WI38 (cell line): ENCODE data around the gene SLC39A3.
A peak's percentile ranks its signal among the peaks of the same experiment; 100 is the strongest.

ENCODE experiments used
- H3K4me3 ChIP-seq: 2 replicates; pipeline ENCODE4 v1.5.1; 2011; ENCODE audit warnings: low read depth, mild to moderate bottlenecking, control low read depth, low read length
- CTCF ChIP-seq: IDR thresholded peaks from 2 replicates; pipeline ENCODE4 v1.5.1; 2012; ENCODE audit warnings: low read depth, mild to moderate bottlenecking, control low read depth, low read length

Gene SLC39A3

GRCh38 chr19:2782329-2782935 lies 42.6 kb upstream of the SLC39A3 start:
- peak overlapping the region; percentile 99 for H3K4me3 ChIP-seq
- no peak for TF ChIP-seq CTCF

- no peak for TF ChIP-seq CTCF
- no peak overlapping the region for H3K4me3 ChIP-seq
Observed at GRCh38 chr19:2780284-2780683, 40.5 kb upstream of the SLC39A3 start.

GRCh38 chr19:2779121-2779740 lies 39.4 kb upstream of the SLC39A3 start:
- H3K4me3 ChIP-seq = no peak overlapping the region
- TF ChIP-seq CTCF = no peak

- TF ChIP-seq CTCF = no peak
- no peak overlapping the region for H3K4me3 ChIP-seq
Observed at GRCh38 chr19:2777952-2778683, 38.3 kb upstream of the SLC39A3 start.

- H3K4me3 ChIP-seq = no peak overlapping the region
- TF ChIP-seq CTCF = no peak
Observed at GRCh38 chr19:2775556-2776430, 36.0 kb upstream of the SLC39A3 start.

GRCh38 chr19:2774953-2775555 lies 35.2 kb upstream of the SLC39A3 start:
- no peak for TF ChIP-seq CTCF
- H3K4me3 ChIP-seq = no peak overlapping the region
